HEK293 (cell line): ENCODE data around the gene LTV1.

Experiments
- EGR2 ChIP-seq: fragments of 450-650 bp; formaldehyde crosslinking; IDR thresholded peaks from 2 replicates; pipeline ENCODE4 v1.5.1; 2016; ENCODE audit warnings: low read depth, missing biosample characterization, missing genetic modification characterization
- KLF8 ChIP-seq: fragments of 450-650 bp; formaldehyde crosslinking; IDR thresholded peaks from 2 replicates; pipeline ENCODE4 v1.5.1; 2016; ENCODE audit warnings: missing biosample characterization, missing genetic modification characterization
- TRIM28 ChIP-seq: IDR thresholded peaks from 2 replicates; pipeline ENCODE4 v1.6.1; 2011; ENCODE audit warnings: low read length, control low read depth, borderline replicate concordance
- ZFP37 ChIP-seq: fragments of 450-650 bp; formaldehyde crosslinking; IDR thresholded peaks from 2 replicates; pipeline ENCODE4 v1.5.1; 2016; ENCODE audit warnings: missing biosample characterization, missing genetic modification characterization
- ZNF112 ChIP-seq: fragments of 450-650 bp; formaldehyde crosslinking; IDR thresholded peaks from 2 replicates; pipeline ENCODE4 v1.5.0; 2017; ENCODE audit warnings: missing biosample characterization, missing genetic modification characterization
- ZNF426 ChIP-seq: fragments of 450-650 bp; formaldehyde crosslinking; IDR thresholded peaks from 2 replicates; pipeline ENCODE4 v1.5.1; 2017; ENCODE audit warnings: missing biosample characterization, missing genetic modification characterization, mild to moderate bottlenecking, inconsistent platforms, moderate library complexity
- ZNF473 ChIP-seq: fragments of 450-650 bp; formaldehyde crosslinking; IDR thresholded peaks from 2 replicates; pipeline ENCODE4 v1.5.1; 2017; ENCODE audit warnings: missing biosample characterization, missing genetic modification characterization
- ZNF670 ChIP-seq: fragments of 450-650 bp; formaldehyde crosslinking; IDR thresholded peaks from 2 replicates; pipeline ENCODE4 v1.5.1; 2016; ENCODE audit warnings: missing biosample characterization, missing genetic modification characterization, low read depth
- ZSCAN30 ChIP-seq: fragments of 450-650 bp; IDR thresholded peaks from 2 replicates; pipeline ENCODE4 v1.5.1; 2018; ENCODE audit warnings: missing biosample characterization, mild to moderate bottlenecking, missing genetic modification characterization, moderate library complexity
- TF ChIP-seq, protein P1 (sequence below): fragments of 450-650 bp; formaldehyde crosslinking; IDR thresholded peaks from 2 replicates; pipeline ENCODE4 v1.5.1; 2016; ENCODE audit warnings: missing biosample characterization, missing genetic modification characterization
- TF ChIP-seq, protein P2 (sequence below): fragments of 450-650 bp; formaldehyde crosslinking; IDR thresholded peaks from 2 replicates; pipeline ENCODE4 v1.5.1; 2016; ENCODE audit warnings: missing biosample characterization, missing genetic modification characterization
- TF ChIP-seq, protein P3 (sequence below): fragments of 450-650 bp; formaldehyde crosslinking; IDR thresholded peaks from 2 replicates; pipeline ENCODE4 v1.5.1; 2017; ENCODE audit warnings: missing biosample characterization, missing genetic modification characterization

DNA sequence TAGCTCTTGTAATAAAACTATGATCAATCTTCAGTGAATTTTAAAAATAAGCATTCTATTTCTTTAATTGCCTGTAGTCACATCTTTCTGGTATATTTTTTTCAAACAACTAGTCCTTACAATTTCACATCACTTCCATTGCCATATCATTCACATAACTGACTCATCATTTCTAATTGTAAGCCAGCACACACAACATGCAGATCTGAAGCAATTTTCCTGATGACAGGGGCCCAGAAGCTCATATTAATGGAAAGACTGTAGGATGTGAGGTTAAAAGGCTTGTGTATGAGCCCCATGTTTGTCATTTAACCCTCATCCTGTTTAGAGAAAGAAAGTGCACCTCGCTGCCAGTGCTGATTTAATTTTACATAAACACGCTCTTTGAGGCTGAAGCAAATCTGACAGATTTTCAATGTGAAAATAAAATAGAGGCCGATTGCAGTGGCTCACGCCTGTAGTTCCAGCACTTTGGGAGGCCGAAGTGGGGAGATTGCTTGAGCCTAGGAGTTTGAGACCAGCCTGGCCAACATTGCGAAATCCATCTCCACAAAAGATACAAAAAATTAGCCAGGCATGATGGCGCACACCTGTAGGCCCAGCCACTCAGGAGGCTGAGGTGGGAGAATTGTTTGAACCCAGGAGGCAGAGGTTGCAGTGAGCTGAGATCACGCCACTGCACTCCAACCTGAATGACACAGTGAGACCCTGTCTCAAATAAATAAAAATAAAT lies 40.1 kb upstream of the LTV1 start:
- TF ChIP-seq ZNF670 (tag by site-specific recombination) (no peak), ZNF112 (tag by site-specific recombination) (no peak), ZNF473 (tag by site-specific recombination) (no peak), ZSCAN30 (tag by site-specific recombination) (no peak), KLF8 (tag by site-specific recombination) (no peak), ZFP37 (tag by site-specific recombination) (no peak), ZNF426 (tag by site-specific recombination) (no peak), EGR2 (tag by site-specific recombination) (no peak), TRIM28 (no peak)
- TF ChIP-seq, protein P1, sequence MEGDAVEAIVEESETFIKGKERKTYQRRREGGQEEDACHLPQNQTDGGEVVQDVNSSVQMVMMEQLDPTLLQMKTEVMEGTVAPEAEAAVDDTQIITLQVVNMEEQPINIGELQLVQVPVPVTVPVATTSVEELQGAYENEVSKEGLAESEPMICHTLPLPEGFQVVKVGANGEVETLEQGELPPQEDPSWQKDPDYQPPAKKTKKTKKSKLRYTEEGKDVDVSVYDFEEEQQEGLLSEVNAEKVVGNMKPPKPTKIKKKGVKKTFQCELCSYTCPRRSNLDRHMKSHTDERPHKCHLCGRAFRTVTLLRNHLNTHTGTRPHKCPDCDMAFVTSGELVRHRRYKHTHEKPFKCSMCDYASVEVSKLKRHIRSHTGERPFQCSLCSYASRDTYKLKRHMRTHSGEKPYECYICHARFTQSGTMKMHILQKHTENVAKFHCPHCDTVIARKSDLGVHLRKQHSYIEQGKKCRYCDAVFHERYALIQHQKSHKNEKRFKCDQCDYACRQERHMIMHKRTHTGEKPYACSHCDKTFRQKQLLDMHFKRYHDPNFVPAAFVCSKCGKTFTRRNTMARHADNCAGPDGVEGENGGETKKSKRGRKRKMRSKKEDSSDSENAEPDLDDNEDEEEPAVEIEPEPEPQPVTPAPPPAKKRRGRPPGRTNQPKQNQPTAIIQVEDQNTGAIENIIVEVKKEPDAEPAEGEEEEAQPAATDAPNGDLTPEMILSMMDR (tag by site-specific recombination) = no peak
- TF ChIP-seq, protein P2, sequence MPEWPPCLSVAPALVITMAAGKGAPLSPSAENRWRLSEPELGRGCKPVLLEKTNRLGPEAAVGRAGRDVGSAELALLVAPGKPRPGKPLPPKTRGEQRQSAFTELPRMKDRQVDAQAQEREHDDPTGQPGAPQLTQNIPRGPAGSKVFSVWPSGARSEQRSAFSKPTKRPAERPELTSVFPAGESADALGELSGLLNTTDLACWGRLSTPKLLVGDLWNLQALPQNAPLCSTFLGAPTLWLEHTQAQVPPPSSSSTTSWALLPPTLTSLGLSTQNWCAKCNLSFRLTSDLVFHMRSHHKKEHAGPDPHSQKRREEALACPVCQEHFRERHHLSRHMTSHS = no peak
- TF ChIP-seq, protein P3, sequence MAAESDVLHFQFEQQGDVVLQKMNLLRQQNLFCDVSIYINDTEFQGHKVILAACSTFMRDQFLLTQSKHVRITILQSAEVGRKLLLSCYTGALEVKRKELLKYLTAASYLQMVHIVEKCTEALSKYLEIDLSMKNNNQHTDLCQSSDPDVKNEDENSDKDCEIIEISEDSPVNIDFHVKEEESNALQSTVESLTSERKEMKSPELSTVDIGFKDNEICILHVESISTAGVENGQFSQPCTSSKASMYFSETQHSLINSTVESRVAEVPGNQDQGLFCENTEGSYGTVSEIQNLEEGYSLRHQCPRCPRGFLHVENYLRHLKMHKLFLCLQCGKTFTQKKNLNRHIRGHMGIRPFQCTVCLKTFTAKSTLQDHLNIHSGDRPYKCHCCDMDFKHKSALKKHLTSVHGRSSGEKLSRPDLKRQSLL (tag by site-specific recombination) = no peak
